Testis (tissue), 3 donors: ENCODE measurements around the gene HECA. TPM values are rescaled to one million over a fixed set of nuclear protein-coding genes. Genes with fewer than 3 reads are reported as not detected.

Experiments
- DNase-seq: peaks from one replicate; pipeline ENCODE4 v3.0.0-alpha.2; 2019
- H3K27ac ChIP-seq, 2 donors: fragments of 200-600 bp; sonication (generic); one replicate each; pipeline ENCODE4 v1.5.1; 2019
- H3K27me3 ChIP-seq: fragments of 200-600 bp; sonication (generic); one replicate; pipeline ENCODE4 v1.5.1; 2019
- H3K36me3 ChIP-seq: fragments of 200-600 bp; sonication (generic); one replicate; pipeline ENCODE4 v1.5.1; 2017; ENCODE audit warnings: low read depth; ENCODE audit errors: missing control alignments
- H3K4me1 ChIP-seq: fragments of 200-600 bp; sonication (generic); one replicate; pipeline ENCODE4 v1.5.1; 2019
- H3K4me3 ChIP-seq, 2 donors: fragments of 200-600 bp; sonication (generic); one replicate each; pipeline ENCODE4 v1.5.1; 2017 to 2019
- H3K9me3 ChIP-seq: fragments of 200-600 bp; sonication (generic); one replicate; pipeline ENCODE4 v1.5.1; 2017
- POLR2A ChIP-seq: fragments of 450-650 bp; IDR thresholded peaks from one replicate; pipeline ENCODE4 v1.6.1; 2017; ENCODE audit warnings: antibody characterized with exemption, mild to moderate bottlenecking, moderate library complexity
- WGBS, 2 donors: methylation state at CpG; one replicate each; pipeline ENCODE4 v1.1.5; 2018; 5-methylcytosine and 5-hydroxymethylcytosine counted together
- intact Hi-C: fragments of 100-400 bp; cut with DNase I; formaldehyde crosslinking; loops from one replicate; pipeline ENCODE4 v1.15.1; 2023; ENCODE audit warnings: low total_unique reads
- polyA plus RNA-seq: library from polyadenylated mRNA; stranded (reverse); fragments of 350-450 nt; fragmentation: Illumina TruSeq; extraction: RNeasy Lipid Tissue Mini Kit (QIAGEN cat#74804); gene quantifications from one replicate; pipeline ENCODE4 v1.2.3, GENCODE V29; 2014; ENCODE audit warnings: low read depth, low replicate concordance; ENCODE audit not compliant: insufficient read depth
- total RNA-seq, 2 donors: library from RNA; depleted of rRNA; stranded (reverse); fragments of >200 nt; gene quantifications; one replicate each; pipeline ENCODE4 v1.2.3, GENCODE V29; 2016
- TF ChIP-seq, protein P1 (sequence below), 3 experiments: fragments of 450-650 bp in 2 of 3; fragments of 200-600 bp in 1 of 3; sonication (generic) in 1 of 3; IDR thresholded peaks; one replicate each; pipeline ENCODE4 v1.5.1; 2016 to 2019; ENCODE audit warnings: antibody characterized with exemption in 3 of 3, mild to moderate bottlenecking in 2 of 3, moderate library complexity in 1 of 3

Gene HECA
- total and polyA plus RNA-seq, 3 donors from 2014 or later = 19.1 to 47.4 (median 40.2) TPM

DNA sequence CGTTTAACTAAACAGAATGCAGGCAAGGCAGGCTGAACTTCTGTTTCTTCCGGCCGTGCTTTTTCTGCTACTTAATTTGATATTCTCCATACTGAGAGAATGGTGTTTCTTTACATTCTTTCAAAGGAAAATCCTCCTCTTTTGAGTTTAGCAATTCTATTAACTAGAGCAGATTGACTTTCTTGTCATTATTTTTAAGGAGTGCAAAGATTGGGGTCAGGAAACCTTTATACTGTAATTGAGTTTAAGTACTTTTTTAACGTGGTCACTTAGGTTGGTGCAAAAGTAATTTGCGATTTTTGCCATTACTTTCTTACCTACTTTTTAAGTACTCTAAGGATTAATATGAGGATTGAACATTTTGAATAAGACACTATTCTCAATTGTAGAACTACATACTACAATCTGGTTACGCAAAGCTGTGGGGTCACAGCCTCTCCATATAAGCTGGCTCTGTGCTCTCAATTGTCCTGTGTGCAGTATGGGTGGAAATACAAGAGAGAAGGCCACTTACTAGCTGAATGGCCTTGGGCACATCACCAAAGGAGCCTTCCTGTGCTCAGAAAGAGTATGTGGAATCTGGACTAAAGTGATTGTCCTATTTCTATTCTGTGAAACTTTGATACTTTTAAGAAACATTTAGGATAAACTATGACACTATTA, 16.7 kb downstream of the HECA start:
- TF ChIP-seq, protein P1, sequence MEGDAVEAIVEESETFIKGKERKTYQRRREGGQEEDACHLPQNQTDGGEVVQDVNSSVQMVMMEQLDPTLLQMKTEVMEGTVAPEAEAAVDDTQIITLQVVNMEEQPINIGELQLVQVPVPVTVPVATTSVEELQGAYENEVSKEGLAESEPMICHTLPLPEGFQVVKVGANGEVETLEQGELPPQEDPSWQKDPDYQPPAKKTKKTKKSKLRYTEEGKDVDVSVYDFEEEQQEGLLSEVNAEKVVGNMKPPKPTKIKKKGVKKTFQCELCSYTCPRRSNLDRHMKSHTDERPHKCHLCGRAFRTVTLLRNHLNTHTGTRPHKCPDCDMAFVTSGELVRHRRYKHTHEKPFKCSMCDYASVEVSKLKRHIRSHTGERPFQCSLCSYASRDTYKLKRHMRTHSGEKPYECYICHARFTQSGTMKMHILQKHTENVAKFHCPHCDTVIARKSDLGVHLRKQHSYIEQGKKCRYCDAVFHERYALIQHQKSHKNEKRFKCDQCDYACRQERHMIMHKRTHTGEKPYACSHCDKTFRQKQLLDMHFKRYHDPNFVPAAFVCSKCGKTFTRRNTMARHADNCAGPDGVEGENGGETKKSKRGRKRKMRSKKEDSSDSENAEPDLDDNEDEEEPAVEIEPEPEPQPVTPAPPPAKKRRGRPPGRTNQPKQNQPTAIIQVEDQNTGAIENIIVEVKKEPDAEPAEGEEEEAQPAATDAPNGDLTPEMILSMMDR (IDR thresholded peaks at IDR 0.05) = no peak
- TF ChIP-seq POLR2A = no peak
- H3K9me3 ChIP-seq = no peaks in the 10 kb centered on the region
- H3K27ac ChIP-seq = peak overlapping the region in 1 of 2 donors; percentile 45
- WGBS, 2 donors = 83 to 86% methylated on average over 6 of the region's 6 CpGs
- H3K4me1 ChIP-seq = peaks cover 36% of the 10 kb centered on the region
- no peaks in the 10 kb centered on the region for H3K27me3 ChIP-seq
- intact Hi-C loops = no loop called here
- DNase-seq = peak; percentile 83
- H3K4me3 ChIP-seq = no peak overlapping the region
- no peaks in the 10 kb centered on the region for H3K36me3 ChIP-seq

DNA sequence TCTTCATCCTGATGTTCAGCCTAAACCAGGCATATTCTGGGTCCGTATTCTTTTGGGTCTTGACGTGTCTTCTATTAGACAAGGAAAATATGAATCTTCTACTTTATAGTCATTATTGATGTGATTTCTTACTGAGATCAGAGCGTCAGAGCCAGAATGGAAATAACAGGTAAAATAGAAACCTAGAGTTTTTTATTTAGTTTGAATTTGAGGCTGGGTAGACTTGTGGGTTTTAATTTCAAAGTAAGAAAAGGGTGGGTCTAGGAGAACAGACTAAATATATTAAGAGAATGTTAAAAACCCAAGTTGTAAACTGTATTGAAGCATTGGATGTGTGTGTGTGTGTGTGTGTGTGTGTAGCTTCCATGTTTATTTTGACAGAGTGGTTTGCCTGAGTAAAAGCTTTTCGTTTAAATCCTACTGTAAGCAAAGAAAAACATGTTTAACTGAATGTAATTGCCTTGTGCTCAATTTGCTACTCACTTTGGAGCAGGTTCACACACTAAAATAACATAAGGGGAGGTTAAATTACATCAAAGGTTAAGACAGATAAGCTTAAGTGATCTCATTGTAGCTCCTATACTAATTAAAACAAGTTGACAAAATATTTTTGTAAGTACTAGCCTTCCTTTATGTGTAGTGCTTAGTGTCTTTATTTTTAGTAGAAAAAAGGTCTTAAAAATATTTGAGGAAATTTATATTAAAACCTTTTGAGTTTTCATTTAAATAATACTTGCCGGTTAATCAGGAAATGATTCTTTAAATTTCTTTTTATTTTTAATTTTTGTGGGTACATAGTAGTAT, 17.4 kb downstream of the HECA start:
- Histone ChIP-seq H3K4me3 (no peak overlapping the region), H3K36me3 (no peaks in the 10 kb centered on the region), H3K9me3 (no peaks in the 10 kb centered on the region), H3K27ac (peak overlapping the region in 1 of 2 donors; percentile 45), H3K27me3 (no peaks in the 10 kb centered on the region), H3K4me1 (peaks cover 43% of the 10 kb centered on the region)
- no peak for TF ChIP-seq POLR2A
- TF ChIP-seq, protein P1 (IDR thresholded peaks at IDR 0.05) = no peak
- intact Hi-C loops = no loop called here
- WGBS, 2 donors = 59 to 75% methylated on average over 5 of the region's 5 CpGs
- DNase-seq = no peak

DNA sequence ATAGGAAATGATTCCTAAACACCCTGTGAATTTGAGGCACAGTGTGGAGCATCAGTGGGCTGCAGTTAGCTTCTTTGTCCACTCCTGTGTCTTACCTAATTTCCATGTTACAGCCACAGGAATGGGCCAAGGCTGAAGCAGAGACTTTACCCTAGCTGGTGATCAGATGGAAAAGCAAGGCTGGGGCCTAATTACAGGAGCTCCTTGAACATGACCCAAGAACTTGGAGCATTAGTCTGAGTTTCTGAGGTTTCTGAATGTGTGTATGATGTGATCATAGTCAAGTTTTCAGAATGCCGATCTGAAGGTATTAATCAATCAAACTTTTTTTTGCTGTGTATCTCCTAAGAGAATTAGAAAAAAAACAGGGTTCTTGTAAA, 18.0 kb downstream of the HECA start:
- WGBS, 2 donors = 86 to 89% methylated on average over 1 of the region's 1 CpG
- H3K4me1 ChIP-seq = peaks cover 43% of the 10 kb centered on the region

DNA sequence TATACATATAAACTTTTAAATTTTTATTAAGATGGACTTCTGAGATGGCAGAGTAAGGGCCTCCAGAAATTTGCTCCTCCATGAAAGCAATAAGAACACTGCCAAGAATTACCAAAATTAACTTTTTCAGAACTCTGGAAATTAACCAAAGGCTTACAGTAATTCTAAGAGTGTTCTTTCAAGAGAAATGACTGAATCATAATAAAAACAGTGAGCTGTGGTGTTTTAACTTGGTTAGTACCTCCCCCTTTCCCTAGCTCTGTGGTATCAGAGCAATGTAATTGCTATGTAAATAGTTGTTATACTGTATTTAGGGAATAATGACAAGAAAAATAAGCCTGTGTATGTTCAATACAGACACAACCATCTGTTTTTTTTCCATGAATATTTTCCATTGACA, 19.0 kb downstream of the HECA start:
- H3K27me3 ChIP-seq = no peaks in the 10 kb centered on the region
- TF ChIP-seq, protein P1 (IDR thresholded peaks at IDR 0.05) = no peak
- no peak for TF ChIP-seq POLR2A
- DNase-seq = no peak
- no peaks in the 10 kb centered on the region for H3K9me3 ChIP-seq
- intact Hi-C loops = no loop called here
- H3K4me1 ChIP-seq = peaks cover 39% of the 10 kb centered on the region
- H3K36me3 ChIP-seq = no peaks in the 10 kb centered on the region
- no peak overlapping the region for H3K4me3 ChIP-seq
- no peak overlapping the region for H3K27ac ChIP-seq

More for the DNA sequence above, 18.0 kb downstream of the HECA start:
- Histone ChIP-seq H3K9me3 (no peaks in the 10 kb centered on the region), H3K4me3 (no peak overlapping the region), H3K27me3 (no peaks in the 10 kb centered on the region), H3K36me3 (no peaks in the 10 kb centered on the region), H3K27ac (no peak overlapping the region)
- intact Hi-C loops = no loop called here
- DNase-seq = no peak
- TF ChIP-seq, protein P1 (IDR thresholded peaks at IDR 0.05) = no peak
- TF ChIP-seq POLR2A = no peak
